ENCODE measurements around the gene FFAR2. TPM values are rescaled to one million over a fixed set of nuclear protein-coding genes. Genes with fewer than 3 reads are reported as not detected.
"Not testable (repeated sequence)": the region's sequence is repeated elsewhere in the genome, so short reads cannot be mapped to it uniquely, and the experiment has no call there.

Gene FFAR2
- total and polyA plus RNA-seq, 2 donors (not counting 3 experiments of a cell fraction or from before 2014, with no cell fraction given): not detected

DNA sequence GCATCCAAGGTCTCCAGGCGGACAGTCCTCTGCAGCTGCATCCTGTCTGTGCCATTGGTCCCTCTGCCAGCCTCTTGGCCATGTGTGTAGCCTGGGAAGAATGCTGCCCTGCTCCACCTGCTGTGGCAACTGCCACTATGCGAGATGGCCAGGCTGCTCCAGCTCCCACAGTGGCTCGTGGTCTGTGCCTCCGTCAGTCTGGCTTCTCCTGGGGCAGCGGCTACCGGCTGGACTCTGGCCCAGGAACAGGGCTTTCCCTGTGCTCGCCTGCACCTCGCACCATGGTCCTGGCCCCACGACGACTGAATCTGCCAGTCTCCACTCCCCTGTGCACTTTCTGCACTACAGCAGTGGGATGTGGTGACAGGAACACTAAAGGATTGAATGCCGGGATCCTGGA is 26.7 kb upstream of the FFAR2 start:
- no peaks in the 10 kb centered on the region for H4K20me1 ChIP-seq (replicated peaks; ENCODE audit: control insufficient read depth, extremely low read depth, insufficient read depth, low read length)

DNA sequence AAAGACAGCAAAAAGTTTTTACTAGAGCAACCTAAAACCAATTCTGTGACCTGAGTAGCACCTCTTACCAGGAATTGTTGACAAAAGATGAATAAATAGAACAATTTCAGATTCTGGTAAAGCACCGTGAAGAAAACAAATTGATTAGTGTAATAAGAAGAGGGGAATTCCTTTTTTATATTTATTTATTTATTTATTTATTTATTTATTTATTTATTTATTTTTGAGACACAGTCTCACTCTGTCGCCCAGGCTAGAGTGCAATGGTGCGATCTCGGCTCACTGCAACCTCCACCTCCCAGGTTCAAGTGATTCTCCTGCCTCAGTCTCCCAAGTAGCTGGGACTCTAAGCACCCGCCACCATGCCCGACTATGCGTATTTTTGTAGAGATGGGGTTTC is 24.7 kb upstream of the FFAR2 start:
- intact Hi-C loops (cut with micrococcal nuclease); H3K9me1 ChIP-seq (replicated peaks; ENCODE audit: control insufficient read depth, extremely low read depth, insufficient read depth, low read length); H3K27ac ChIP-seq (ENCODE audit: insufficient read depth, low read depth, low read length); DNase-seq (ENCODE audit: low read depth, low spot score); H4K20me1 ChIP-seq (replicated peaks; ENCODE audit: control insufficient read depth, extremely low read depth, insufficient read depth, low read length); H3K4me1 ChIP-seq (ENCODE audit: control insufficient read depth, extremely low read depth, insufficient read depth, low read length); dilution Hi-C loops (cut with MboI; ENCODE audit: extremely low pct_ligation_motif_present, low sequenced_read_pairs); CTCF ChIA-PET; H3K4me3 ChIP-seq (replicated peaks in 1 of 3; ENCODE audit: insufficient read depth in 1 of 3, low read depth in 1 of 3, low read length in 3 of 3); BruUV-seq (replicated peaks); H3K36me3 ChIP-seq (ENCODE audit: control insufficient read depth in 2 of 2, extremely low read depth in 1 of 2, insufficient read depth in 2 of 2, low read length in 2 of 2); POLR2A ChIA-PET; H3K4me2 ChIP-seq (ENCODE audit: insufficient read depth, low read length); H3K9me3 ChIP-seq (replicated peaks; ENCODE audit: control insufficient read depth, insufficient read depth, low read length); H3K79me2 ChIP-seq (ENCODE audit: control insufficient read depth, insufficient read depth, low read length); H3K27me3 ChIP-seq (ENCODE audit: control insufficient read depth in 2 of 2, insufficient read depth in 2 of 2, low read length in 2 of 2); FAIRE-seq; H3K9ac ChIP-seq (replicated peaks; ENCODE audit: extremely low read depth, insufficient read depth, low read length); H2AFZ ChIP-seq (ENCODE audit: low read depth, low read length): not testable (repeated sequence)

More for the DNA sequence above, 26.7 kb upstream of the FFAR2 start:
- DNase-seq (ENCODE audit: low read depth, low spot score): no peak
- H2AFZ ChIP-seq (ENCODE audit: low read depth, low read length): no peak overlapping the region
- H3K79me2 ChIP-seq (ENCODE audit: control insufficient read depth, insufficient read depth, low read length): no peaks in the 10 kb centered on the region
- no peak overlapping the region for H3K4me3 ChIP-seq (replicated peaks in 1 of 3; ENCODE audit: insufficient read depth in 1 of 3, low read depth in 1 of 3, low read length in 3 of 3)
- TF ChIP-seq POLR2A (IDR thresholded peaks at IDR 0.05; ENCODE audit: low read depth, low read length): no peak
- no peak for TF ChIP-seq JUN (IDR thresholded peaks at IDR 0.05; ENCODE audit: borderline replicate concordance, insufficient read depth, insufficient read length, low read depth)
- TF ChIP-seq FOS (IDR thresholded peaks at IDR 0.05; ENCODE audit: borderline replicate concordance, insufficient read depth, low read length): no peak
- no peak for TF ChIP-seq EZH2 (IDR thresholded peaks at IDR 0.05; ENCODE audit: borderline replicate concordance, low read depth, low read length, severe bottlenecking)
- TF ChIP-seq, protein P1, sequence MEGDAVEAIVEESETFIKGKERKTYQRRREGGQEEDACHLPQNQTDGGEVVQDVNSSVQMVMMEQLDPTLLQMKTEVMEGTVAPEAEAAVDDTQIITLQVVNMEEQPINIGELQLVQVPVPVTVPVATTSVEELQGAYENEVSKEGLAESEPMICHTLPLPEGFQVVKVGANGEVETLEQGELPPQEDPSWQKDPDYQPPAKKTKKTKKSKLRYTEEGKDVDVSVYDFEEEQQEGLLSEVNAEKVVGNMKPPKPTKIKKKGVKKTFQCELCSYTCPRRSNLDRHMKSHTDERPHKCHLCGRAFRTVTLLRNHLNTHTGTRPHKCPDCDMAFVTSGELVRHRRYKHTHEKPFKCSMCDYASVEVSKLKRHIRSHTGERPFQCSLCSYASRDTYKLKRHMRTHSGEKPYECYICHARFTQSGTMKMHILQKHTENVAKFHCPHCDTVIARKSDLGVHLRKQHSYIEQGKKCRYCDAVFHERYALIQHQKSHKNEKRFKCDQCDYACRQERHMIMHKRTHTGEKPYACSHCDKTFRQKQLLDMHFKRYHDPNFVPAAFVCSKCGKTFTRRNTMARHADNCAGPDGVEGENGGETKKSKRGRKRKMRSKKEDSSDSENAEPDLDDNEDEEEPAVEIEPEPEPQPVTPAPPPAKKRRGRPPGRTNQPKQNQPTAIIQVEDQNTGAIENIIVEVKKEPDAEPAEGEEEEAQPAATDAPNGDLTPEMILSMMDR (IDR thresholded peaks at IDR 0.05; ENCODE audit: extremely low read depth in 1 of 2, insufficient read depth in 1 of 2, low read depth in 1 of 2, low read length in 2 of 2): no peak
- no peak for TF ChIP-seq GATA2 (IDR thresholded peaks at IDR 0.05; ENCODE audit: insufficient read depth, insufficient read length, low read depth, low read length)
- TF ChIP-seq MYC (IDR thresholded peaks at IDR 0.05; ENCODE audit: low read depth, low read length): no peak
- TF ChIP-seq, protein P2, sequence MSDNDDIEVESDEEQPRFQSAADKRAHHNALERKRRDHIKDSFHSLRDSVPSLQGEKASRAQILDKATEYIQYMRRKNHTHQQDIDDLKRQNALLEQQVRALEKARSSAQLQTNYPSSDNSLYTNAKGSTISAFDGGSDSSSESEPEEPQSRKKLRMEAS (IDR thresholded peaks at IDR 0.05; ENCODE audit: insufficient read depth, insufficient read length): no peak
- TF ChIP-seq POLR2AphosphoS5 (IDR thresholded peaks at IDR 0.05; ENCODE audit: insufficient read depth, low read depth, low read length): no peak
- no peaks in the 10 kb centered on the region for H3K4me1 ChIP-seq (ENCODE audit: control insufficient read depth, extremely low read depth, insufficient read depth, low read length)
- no peak overlapping the region for H3K9ac ChIP-seq (replicated peaks; ENCODE audit: extremely low read depth, insufficient read depth, low read length)
- no peaks in the 10 kb centered on the region for H3K36me3 ChIP-seq (ENCODE audit: control insufficient read depth in 2 of 2, extremely low read depth in 1 of 2, insufficient read depth in 2 of 2, low read length in 2 of 2)
- ChIA-PET CTCF (no interaction called here), POLR2A (no interaction called here)
- no peak for FAIRE-seq
- H3K27ac ChIP-seq (ENCODE audit: insufficient read depth, low read depth, low read length): no peak overlapping the region
- dilution Hi-C loops (cut with MboI; ENCODE audit: extremely low pct_ligation_motif_present, low sequenced_read_pairs) (no loop called here), intact Hi-C loops (cut with micrococcal nuclease) (no loop called here)
- no peaks in the 10 kb centered on the region for H3K9me1 ChIP-seq (replicated peaks; ENCODE audit: control insufficient read depth, extremely low read depth, insufficient read depth, low read length)
- no TSS peak for BruUV-seq (replicated peaks)
- no peaks in the 10 kb centered on the region for H3K27me3 ChIP-seq (ENCODE audit: control insufficient read depth in 2 of 2, insufficient read depth in 2 of 2, low read length in 2 of 2)
- H3K9me3 ChIP-seq (replicated peaks; ENCODE audit: control insufficient read depth, insufficient read depth, low read length): no peaks in the 10 kb centered on the region
- no peak overlapping the region for H3K4me2 ChIP-seq (ENCODE audit: insufficient read depth, low read length)
